HG02938 (cell line): Measurements from ENCODE around the gene VMP1.
"Not testable (repeated sequence)": the region's sequence is repeated elsewhere in the genome, so short reads cannot be mapped to it uniquely, and the experiment has no call there.

Experiments used
- ATAC-seq: cut with Tn5 transposase; IDR thresholded peaks from one replicate; pipeline ENCODE4 v1.9.1; 2021; ENCODE audit warnings: mild to moderate bottlenecking, moderate library complexity; ENCODE audit not compliant: unreplicated experiment

Gene VMP1

GRCh38 chr17:59804901-59805465 is 97.5 kb downstream of the VMP1 start:
- ATAC-seq, result no peak

- ATAC-seq, result not testable (repeated sequence)
Observed at GRCh38 chr17:59806322-59806721, 98.9 kb downstream of the VMP1 start.

GRCh38 chr17:59807892-59808509 is 100.5 kb downstream of the VMP1 start:
- no peak for ATAC-seq

GRCh38 chr17:59810894-59811153 is 103.4 kb downstream of the VMP1 start:
- ATAC-seq, result no peak

- ATAC-seq, result no peak
Observed at GRCh38 chr17:59811209-59811608, 103.8 kb downstream of the VMP1 start.

GRCh38 chr17:59812139-59812538 is 104.7 kb downstream of the VMP1 start:
- no peak for ATAC-seq

- ATAC-seq, result no peak
Observed at GRCh38 chr17:59814276-59814675, 106.8 kb downstream of the VMP1 start.

- ATAC-seq, result no peak
Observed at GRCh38 chr17:59814685-59815084, 107.2 kb downstream of the VMP1 start.

- ATAC-seq, result no peak
Observed at GRCh38 chr17:59815965-59816364, 108.5 kb downstream of the VMP1 start.

- ATAC-seq, result no peak
Observed at GRCh38 chr17:59825533-59826322, 118.3 kb downstream of the VMP1 start.

- no peak for ATAC-seq
Observed at GRCh38 chr17:59826706-59827453, 119.4 kb downstream of the VMP1 start.

GRCh38 chr17:59827721-59828477 is 120.4 kb downstream of the VMP1 start:
- no peak for ATAC-seq

GRCh38 chr17:59828478-59828760 is 121.0 kb downstream of the VMP1 start:
- ATAC-seq, result no peak

- ATAC-seq, result not testable (repeated sequence)
Observed at GRCh38 chr17:59828819-59829216, 121.4 kb downstream of the VMP1 start.

GRCh38 chr17:59829217-59830006 is 122.0 kb downstream of the VMP1 start:
- peak; percentile 67 for ATAC-seq

GRCh38 chr17:59830007-59830630 is 122.7 kb downstream of the VMP1 start:
- ATAC-seq, result no peak

- ATAC-seq, result no peak
Observed at GRCh38 chr17:59830846-59831486, 123.5 kb downstream of the VMP1 start.

- no peak for ATAC-seq
Observed at GRCh38 chr17:59832883-59833379, 125.5 kb downstream of the VMP1 start.

- peak; percentile 81 for ATAC-seq
Observed at GRCh38 chr17:59837308-59838051, 130.0 kb downstream of the VMP1 start.
